OCI-M2 (cell line): ENCODE results near the gene CEP97.
"Not testable (repeated sequence)": the region's sequence is repeated elsewhere in the genome, so short reads cannot be mapped to it uniquely, and the experiment has no call there.

Source experiments
- DNase-seq: peaks from one replicate; lab custom pipeline; 2025; ENCODE audit not compliant: unreplicated experiment; lab: John Stamatoyannopoulos, UW

The CEP97 gene

GRCh38 chr3:101777745-101778281 is 53.4 kb downstream of the CEP97 start:
- DNase-seq = not testable (repeated sequence)

- no peak for DNase-seq
Observed at GRCh38 chr3:101778385-101779046, 54.1 kb downstream of the CEP97 start.

- peak; percentile 18 for DNase-seq
Observed at GRCh38 chr3:101779047-101779821, 54.8 kb downstream of the CEP97 start, which contains the start of gene NXPE3. TSS of gene NXPE3 (plus strand) at chr3:101779211. CDS start at chr3:101785597, 6,386 bp downstream.

GRCh38 chr3:101779822-101780381 is 55.5 kb downstream of the CEP97 start:
- no peak for DNase-seq

- DNase-seq = no peak
Observed at GRCh38 chr3:101780661-101781060, 56.2 kb downstream of the CEP97 start.

GRCh38 chr3:101781166-101781565 is 56.8 kb downstream of the CEP97 start:
- no peak for DNase-seq

GRCh38 chr3:101784855-101785613 is 60.6 kb downstream of the CEP97 start:
- no peak for DNase-seq

- DNase-seq = no peak
Observed at GRCh38 chr3:101791778-101792177, 67.4 kb downstream of the CEP97 start.

GRCh38 chr3:101796077-101796680 is 71.8 kb downstream of the CEP97 start:
- DNase-seq = no peak

- DNase-seq = no peak
Observed at GRCh38 chr3:101801174-101801573, 76.8 kb downstream of the CEP97 start.

- no peak for DNase-seq
Observed at GRCh38 chr3:101802179-101802578, 77.8 kb downstream of the CEP97 start.

- peak; percentile 40 for DNase-seq
Observed at GRCh38 chr3:101803173-101803782, 78.9 kb downstream of the CEP97 start.

GRCh38 chr3:101803939-101804338 is 79.5 kb downstream of the CEP97 start:
- no peak for DNase-seq

- no peak for DNase-seq
Observed at GRCh38 chr3:101806491-101806890, 82.1 kb downstream of the CEP97 start.

- DNase-seq = no peak
Observed at GRCh38 chr3:101807888-101808287, 83.5 kb downstream of the CEP97 start.

- no peak for DNase-seq
Observed at GRCh38 chr3:101809178-101810021, 85.0 kb downstream of the CEP97 start.

- no peak for DNase-seq
Observed at GRCh38 chr3:101810022-101810418, 85.6 kb downstream of the CEP97 start.

GRCh38 chr3:101811875-101812274 is 87.5 kb downstream of the CEP97 start:
- no peak for DNase-seq

- DNase-seq = no peak
Observed at GRCh38 chr3:101812895-101813294, 88.5 kb downstream of the CEP97 start.
